ENCODE results near the gene PEX11B.

PEX11B gene

DNA sequence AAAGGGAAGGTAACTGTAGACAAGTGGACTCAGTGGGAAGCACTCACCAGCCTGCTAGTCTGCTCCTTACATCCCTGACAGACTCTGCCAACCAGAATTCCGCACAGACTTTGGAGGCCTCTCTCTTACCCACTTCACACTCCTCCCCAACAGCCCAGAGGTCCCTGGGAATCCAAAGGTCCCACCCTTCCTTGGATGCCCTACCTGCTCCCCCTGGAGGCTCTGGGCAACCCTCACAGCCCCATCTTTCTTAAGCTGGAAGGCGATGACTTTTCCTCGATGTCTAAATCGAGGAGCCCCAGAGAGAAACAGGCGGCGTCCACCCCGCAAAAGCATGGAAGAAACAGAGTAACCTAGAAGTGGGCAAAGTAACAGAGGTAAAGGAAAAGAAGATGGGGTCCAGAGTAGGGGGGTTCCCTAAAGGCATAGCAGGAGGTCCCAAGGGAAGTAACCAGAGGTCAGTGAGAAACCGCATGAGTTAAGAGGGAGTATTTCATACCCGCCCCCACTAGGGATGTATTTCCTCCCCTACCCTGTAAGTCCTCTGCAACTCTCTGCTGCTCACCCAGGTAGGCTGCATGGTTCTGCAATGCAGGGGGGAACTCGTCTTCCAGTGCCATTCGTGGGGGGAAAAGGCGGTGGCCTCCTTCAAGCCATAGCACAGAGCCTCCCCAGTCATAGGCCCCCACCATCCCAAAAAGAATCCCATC lies 17.1 kb downstream of the PEX11B start:
- no peak for DNase-seq

DNA sequence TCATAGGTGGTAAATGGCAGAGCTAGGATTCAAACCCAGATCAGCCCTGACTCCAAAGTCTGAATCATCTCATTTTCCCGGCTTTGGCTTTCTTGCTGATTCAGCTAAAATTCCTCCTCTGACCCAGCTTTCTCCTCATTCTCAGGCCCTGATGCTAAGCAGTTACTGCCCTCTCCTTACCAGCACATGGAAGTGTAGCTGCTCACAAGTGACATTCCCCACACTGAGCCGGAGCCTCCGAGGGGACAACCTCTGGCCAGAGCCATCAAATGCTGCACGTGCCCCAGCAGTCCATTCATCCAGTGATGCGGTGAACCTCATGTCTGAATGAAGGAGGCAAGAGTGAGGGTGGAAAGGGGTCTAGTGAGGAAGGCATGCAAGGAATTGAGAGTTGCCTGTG lies 19.8 kb downstream of the PEX11B start:
- no peak for DNase-seq

DNA sequence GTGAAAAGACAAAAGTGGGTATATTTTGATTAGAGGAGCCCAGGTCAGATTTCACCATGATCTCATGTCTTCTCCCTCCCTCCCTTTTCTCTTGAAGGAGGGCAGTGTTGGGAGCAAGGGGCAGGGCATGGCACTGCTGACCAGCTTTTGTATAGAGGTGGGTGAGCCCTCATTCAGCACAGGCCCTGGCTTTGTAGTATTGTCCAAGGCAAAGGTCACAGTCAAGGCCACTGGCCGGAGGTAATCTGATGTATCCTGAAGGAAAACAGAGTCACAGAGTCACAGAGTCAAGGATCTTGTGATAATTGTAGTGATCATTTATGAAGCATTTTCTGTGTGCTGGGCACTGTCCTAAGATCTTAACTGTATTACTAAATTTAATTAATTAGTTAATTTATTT lies 20.5 kb downstream of the PEX11B start:
- no peak for DNase-seq

DNA sequence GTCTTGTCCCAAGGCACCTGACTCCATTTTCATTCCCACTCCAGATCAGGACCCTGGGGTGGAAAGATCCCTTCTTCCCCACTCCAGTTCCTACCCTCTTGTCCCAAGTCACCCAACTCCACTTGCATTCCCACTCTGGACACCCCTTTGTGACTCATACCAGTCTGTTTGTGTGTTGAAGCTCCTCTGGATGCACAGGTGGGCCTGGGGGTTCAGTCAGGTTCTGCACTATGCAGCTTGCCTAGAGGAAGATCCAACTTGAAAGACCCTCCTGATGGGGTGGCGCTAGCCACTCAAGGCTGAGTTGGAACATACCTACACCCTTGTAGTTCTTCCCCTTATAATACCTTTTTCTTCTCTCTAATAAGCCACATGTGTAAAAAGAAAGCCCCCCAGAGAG lies 23.0 kb downstream of the PEX11B start:
- DNase-seq, result no peak

DNA sequence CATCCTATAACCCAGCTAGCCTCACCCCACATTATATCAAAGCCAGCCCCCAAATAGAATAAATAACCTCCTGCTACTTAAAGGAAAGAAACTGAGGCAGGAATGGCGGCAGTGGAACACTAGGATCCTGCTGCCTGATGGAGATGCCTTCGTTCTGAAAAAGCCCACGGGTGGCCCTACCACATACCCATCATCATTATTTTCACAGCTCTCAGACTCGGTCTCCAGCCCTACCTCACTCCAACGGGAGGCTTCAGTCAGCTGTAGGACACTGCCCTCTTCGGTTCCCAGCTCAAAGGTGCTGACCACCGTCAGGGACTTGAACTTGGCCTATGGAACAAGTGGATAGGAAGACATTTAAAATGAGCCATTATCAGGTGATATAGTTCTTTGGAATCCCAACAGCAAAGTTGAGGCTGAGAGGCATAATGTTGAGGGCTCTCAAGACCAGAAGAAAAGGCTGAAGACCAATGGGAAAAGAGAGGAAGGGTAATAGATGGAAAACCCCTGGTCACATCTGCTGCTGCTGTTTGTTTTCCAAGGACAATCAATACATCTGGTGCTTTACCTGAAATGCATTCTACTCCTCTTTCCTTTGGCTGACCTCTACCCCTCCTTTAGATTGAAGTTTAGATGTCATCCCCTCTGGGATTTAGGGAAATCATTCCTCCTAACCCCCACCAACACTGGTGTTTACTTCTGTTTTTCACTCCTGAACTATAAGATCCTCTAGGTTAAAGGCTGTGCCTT lies 25.0 kb downstream of the PEX11B start:
- DNase-seq, result no peak

DNA sequence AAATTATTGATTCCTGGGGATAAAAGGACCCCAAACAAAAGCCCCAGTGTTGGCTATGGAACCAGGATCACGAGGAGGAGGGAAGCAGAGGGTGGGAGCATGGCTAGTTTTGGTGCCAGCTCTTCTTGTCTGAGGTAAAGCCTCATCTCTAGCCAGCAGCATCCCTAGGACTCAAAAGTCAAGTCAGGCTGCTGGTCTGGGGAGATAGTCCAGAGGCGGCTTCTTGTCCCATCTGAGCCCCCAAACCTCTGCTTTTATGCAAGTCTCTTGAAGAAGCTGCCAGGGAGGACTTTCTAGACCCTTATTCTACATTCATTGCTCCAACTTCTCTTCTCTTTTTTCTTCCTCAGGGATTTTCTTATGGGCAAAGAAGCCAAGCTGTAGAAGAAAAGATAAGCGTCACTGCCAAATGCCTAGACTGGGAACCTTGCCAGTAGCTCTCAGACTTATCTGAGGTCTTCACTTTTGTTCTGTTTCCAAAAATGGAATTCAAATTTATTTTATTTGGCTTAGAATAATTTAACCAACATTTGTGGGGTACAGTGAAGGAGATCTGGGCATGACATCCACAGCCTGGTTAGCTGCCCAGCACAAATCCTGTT lies 25.9 kb downstream of the PEX11B start:
- DNase-seq, result peak; percentile 90

DNA sequence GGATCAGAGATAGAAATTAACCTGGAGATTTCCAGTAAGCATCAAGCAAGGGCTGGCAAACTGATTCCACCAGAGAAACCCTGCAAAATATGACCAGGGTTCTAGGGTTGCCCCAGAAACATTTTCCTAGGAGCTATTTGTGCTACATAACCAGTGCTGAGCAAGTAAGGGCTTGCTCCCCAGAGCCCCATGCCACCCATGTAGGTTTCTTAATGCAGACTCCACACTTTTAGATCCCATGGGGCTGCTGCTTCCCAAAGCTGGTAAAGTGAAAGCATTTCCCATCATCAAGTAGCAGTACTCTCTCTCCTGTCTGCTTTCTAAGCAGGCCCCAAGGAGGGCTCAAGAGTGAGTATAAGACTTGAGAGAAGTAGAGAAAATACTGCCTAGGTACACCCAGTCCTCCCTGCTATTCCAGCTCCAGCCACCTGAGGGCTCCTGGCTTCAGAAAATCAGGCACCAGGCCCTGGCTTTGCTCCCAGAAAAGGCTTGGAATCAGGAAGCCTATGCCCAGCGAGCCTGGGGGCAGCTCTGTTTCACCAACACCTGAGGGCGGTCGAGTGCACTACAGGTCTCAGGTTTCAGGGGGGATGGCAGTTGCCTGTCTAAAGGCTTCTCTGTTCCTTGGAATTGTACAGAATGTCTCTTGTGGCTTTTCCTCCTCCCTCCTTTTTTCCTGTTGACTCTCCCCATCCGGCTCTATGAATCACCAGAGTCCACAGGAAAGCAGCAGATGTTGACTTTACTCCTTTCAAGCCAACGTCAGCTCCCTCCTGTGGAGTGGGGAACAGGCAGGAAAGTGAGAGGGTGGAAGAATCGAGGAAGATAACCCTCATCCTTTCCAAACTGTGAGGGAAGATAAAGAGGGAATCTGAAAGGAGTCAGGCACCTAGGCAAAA lies 26.7 kb downstream of the PEX11B start:
- peak; percentile 82 for DNase-seq

DNA sequence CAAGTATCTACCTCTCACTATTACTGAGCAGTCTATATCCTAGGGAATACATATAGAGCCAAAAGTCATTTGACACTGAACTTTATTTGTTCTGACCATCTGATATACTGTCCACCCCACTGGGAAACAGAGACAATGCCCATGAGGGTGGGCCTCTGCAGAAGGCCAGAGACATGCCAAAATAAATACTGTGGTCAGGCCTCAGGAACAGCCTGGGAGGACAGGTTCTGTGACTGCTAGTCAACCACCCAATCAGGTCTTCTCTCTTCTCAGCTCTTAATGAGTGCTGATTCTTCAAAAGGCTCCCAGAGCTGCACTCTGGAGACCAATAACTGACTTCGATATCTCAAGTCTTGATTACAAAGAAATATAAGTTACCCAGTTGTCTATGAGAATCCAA lies 27.4 kb downstream of the PEX11B start:
- no peak for DNase-seq

DNA sequence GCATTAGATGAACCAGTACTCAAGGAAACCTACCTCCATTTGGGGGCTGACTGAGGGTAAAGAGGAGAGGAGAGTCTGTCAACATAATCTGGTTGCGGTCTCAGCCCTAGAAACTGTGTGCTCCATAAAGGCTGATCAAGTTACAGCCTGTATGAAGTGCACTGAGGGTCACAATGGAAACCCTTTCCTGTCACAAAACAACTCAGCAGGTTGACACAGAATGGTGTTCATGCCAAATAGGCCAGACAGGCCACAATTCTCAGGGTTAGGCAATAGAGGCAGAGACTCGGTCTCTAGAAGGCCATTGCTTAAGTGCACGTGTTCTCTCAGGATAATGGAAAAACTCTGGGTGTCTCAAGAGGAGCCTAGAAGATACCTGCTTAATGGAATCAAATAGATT lies 28.8 kb downstream of the PEX11B start:
- DNase-seq, result no peak

DNA sequence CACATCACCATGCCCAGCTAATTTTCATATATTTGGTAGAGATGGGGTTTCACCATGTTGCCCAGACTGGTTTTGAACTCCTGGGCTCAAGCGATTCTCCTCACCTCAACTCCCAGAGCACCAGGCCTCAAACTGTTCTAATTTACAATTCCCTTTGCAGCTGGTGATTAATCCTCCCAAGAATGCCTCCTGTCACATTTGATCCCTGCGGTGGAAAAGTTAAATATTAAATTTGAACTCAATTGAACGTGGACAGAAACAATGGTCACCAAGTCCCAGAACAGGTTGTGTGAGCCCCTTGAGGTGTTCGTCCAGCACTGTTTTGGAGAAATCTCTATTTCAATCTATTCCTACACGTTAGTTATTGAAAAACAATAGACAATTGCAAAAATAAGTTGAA lies 30.9 kb downstream of the PEX11B start:
- no peak for DNase-seq

DNA sequence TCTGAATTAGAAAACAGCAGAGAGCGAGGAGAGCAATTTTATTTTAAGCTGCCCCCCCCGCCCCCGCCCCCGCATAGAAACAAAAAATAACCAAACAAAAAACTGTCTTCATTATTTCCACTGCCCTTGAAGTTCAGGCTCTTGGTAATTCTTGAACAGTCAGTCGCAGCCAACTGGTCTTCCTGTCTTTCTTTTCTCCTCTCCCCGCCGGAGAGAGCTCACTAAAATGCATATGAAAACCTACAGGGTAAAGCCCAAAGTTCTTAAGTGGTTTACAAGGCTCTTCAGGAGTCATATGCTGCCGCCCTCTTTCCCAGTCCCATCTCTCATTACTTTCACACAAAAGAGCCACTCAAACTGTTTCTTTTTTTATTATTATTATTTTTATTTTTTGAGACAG lies 31.7 kb downstream of the PEX11B start:
- no peak for DNase-seq

DNA sequence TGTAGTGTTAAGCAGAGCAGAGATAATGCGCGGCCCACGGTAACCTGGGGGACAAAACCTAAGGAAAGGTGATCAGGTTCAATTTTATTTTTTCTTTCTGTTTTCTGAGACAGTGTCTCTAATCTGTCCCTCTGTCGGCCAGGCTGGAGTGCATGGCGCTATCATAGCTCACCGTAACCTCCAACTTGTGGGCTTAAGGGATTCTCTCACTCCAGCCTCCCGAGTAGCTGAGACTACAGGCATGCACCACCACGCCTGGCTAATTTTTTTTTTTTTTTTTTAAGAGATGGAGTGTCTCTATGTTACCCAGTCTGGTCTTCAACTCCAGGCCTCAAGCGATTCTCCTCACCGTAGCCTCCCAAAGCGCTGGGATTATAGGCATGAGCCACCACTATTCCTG lies 32.1 kb downstream of the PEX11B start:
- peak; percentile 34 for DNase-seq

DNA sequence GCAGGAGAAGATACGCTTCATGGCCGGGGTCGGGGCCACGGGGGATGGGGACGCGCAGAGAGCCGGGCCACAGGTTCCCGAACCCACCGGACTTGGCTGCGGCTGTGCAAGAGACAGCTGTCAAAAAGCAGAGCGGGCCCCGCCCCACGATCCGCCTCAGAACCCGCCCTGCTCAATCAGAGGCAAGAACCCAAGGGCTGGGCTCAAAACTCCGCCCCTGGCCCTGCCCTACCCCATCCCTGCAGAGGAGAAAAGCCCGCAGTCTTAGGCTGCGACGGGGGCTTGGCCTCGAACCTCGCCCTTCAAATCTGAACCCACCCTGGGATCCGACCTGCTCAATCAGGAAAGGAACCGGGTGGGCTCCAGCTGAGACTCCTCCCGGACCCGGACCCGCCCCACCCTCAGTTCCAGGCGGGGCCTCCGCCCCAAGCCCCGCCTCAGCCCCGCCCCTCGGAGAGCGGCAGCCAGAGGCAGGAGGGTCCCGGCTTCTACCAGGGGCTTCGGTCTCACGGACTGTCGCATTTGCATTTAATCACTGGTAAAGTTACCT lies 32.7 kb downstream of the PEX11B start, which contains the start of gene ANKRD35:
Gene ANKRD35 (minus strand): TSS at position 129 of the 550 bp plus-strand sequence. CDS start 108 bp downstream, at position 21.
- DNase-seq, result peak; percentile 93

DNA sequence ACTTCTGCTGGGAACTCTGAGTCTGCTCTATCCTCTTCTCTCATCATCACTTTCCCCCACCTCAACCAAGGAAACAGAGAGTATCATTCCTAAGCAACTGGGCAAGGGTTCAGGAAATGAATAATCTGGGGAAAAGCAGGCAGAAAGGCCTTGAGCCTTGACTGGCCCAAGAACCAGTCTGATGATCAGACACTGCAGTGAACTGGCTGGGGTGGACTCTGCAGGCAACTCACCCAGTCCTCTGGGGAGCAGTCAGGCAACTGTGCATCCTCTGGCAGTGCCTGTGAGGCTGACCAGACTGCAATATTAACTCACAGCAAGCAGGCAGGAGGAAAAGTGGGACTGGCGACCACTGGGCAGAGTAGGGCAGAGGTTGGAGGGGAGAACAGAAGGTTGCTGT lies 33.8 kb downstream of the PEX11B start:
- DNase-seq, result no peak

DNA sequence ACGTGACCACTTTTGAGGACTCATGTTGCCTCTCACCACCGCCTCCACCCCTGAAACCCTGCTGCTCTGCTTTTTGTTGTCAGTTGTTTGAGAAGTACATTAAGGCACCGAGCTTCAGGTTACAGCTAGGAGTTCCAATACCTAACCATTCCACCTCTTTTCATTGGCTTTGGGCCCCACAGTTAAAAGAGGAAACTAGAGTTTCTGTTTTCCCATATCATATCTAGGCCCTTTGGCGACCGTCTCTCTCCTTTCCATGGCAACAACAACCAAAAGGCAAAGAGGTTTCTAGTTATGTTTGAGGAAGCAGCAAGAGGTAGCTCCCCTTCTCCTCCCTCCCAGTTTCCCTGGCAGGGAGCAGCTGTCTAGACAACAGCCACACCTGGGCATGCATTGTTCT lies 38.7 kb downstream of the PEX11B start:
- peak; percentile 69 for DNase-seq

DNA sequence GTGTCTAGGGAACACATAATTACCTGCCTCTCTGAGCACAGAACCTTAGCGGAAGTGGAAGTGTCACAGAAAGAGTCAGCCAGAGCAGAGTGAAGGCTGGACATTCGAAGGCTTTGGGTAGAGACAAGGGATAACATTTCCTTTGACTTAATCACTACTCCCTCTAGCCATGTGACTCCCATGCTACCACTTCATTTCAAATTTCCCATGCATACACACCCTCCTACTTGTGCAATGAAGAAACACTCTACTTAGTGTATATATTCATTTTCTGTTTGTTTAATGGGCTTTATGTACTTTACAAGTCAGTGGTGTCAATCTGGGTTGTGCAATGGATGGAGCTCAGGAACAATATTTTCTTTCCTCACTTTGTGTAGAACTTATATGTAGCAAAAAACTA lies 39.8 kb downstream of the PEX11B start:
- no peak for DNase-seq

DNA sequence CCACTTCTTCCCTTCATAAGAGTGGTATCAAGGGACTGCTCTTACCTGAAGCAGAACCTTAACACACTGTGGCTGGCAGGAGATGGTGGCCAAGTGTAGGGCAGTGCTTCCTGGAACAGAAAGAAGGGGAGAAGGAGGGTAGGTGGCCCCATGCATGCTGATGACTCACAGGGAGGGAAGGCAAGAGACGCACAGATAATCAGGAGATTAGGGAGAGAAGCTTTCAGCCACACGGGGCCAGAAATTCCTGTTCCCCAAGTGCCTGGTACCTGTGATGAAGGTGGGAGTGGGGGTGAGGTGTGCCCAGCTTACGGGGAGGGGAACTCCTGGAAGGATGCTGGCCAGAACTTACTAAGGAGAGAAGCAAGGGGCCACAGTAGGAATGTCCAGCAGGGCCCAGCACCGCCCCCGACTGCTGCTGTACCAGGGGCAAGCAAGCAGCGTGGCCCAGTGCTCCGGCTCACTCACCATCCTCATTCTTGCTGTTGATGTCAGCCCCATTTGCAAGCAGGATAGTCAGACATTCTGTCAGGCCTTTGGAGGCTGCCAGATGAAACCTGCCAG lies 40.5 kb downstream of the PEX11B start:
- peak; percentile 18 for DNase-seq

DNA sequence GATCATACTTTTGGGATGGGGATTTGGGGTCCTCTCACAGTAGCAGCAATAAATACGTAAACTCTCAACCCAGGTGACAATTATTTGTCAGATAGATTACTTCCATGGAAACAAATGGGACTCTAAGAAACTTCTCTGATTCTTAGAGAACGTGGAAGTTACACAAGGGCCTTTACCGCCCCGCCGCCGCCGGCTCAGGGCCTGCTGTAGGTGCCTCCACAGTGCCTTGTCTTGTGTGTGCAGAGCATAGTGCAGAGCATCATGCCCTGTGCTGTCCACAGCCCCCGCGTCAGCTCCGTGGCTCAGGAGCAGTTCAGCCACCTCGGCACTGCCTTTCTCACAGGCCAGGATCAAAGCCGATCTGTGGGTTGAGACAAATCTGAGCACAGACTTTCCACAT lies 43.9 kb downstream of the PEX11B start:
- DNase-seq, result no peak

DNA sequence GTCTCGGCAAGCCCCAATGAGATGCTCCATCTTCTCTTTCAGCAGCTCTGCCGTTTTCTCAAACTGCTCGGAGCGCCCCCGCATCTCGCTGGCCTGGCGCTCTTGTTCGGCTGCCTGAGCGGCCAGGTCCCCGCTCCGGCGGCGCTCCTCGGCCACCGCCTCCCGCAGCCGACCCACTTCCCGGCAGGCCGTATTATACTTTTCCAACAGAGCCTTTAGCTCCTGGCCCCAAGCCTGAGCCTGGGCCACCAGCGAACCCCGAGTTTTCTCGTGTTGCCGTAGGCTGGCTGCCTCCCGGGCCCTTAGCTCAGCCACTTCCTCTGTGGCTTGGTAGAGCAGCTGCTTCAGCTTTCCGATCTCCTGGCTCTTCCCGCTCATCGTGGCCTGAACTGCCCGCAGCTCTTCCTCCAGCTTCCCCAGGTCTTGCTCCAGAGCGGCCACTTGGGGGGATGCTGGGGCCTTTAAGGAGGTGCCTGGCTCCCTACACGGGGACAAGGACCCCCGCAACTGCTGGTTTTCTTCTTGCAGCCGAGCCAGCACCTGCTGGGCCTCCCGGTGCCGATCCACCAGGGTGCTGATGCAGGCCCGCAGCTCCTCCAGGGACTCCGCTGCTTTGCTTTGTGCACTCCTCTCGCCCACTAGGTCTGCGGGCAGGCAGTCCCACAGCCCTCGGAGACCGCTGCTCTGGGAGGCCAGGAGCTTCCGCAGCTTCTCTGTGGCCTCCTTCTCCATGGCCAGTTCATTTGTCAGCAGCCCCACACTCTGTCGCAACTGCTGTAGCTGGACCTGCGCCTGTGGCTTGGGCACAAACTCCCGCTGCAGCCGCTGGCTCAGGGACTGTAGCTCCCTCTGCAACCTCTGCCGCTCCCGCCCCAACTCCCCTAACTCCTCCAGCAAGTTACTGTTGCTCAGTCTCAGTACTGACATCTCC lies 46.3 kb downstream of the PEX11B start:
- DNase-seq, result peak; percentile 76

DNA sequence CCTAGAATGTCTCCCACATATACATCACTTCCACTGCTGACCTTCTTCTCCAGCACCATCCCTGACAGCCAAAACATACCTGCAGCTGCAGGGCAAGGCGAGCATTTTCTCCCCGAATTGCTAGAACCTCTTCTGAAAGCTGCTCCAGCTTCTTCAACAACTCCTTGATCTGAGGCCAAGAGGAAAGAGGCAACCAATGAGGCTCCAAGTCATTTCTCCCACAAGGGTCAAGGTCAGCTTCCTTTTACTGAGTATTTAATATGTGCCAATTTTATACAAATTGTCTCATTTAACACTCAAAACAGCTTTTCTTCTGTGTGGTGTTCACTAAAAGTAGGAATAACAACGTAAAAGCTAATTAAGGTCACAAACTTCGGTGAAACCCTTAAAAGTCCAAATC lies 50.3 kb downstream of the PEX11B start:
- DNase-seq, result no peak
